H1 (cell line): Measurements from ENCODE around the gene PRELID2. TPM values are rescaled to one million over a fixed set of nuclear protein-coding genes. Genes with fewer than 3 reads are reported as not detected.

ENCODE experiments used
- CBX8 ChIP-seq: fragments of 300-800, 300-1000 bp; sonication (generic); IDR thresholded peaks from 2 replicates; pipeline ENCODE4 v1.7.1; 2016; ENCODE audit warnings: low read depth, low read length, borderline replicate concordance
- HDAC6 ChIP-seq: IDR thresholded peaks from one replicate; pipeline ENCODE4 v1.7.1; 2012; ENCODE audit warnings: low read depth, mild to moderate bottlenecking, inconsistent platforms, low read length, moderate library complexity
- JUND ChIP-seq: IDR thresholded peaks from 2 replicates; pipeline ENCODE4 v1.6.1; 2011; ENCODE audit warnings: mild to moderate bottlenecking, improper control_type of control experiment, low read length
- NANOG ChIP-seq: IDR thresholded peaks from 2 replicates; pipeline ENCODE4 v1.6.1; 2011; ENCODE audit warnings: low read length, low read depth, mild to moderate bottlenecking, inconsistent platforms; ENCODE audit not compliant: insufficient read depth, poor library complexity, severe bottlenecking
- SAP30 ChIP-seq: fragments of 300-600 bp; sonication (generic); IDR thresholded peaks from 2 replicates; pipeline ENCODE4 v1.7.1; 2012; ENCODE audit warnings: low read length, moderate library complexity, mild to moderate bottlenecking, inconsistent platforms; ENCODE audit not compliant: insufficient read depth, insufficient replicate concordance
- SP2 ChIP-seq: IDR thresholded peaks from 2 replicates; pipeline ENCODE4 v1.6.1; 2012; ENCODE audit warnings: mild to moderate bottlenecking, low read length, inconsistent platforms
- polyA plus RNA-seq, 7 experiments: library from polyadenylated mRNA; depleted of rRNA in 3 of 7; stranded (reverse) in 5 of 7; unstranded in 2 of 7; fragments of >200 nt in 5 of 7; fragments of 200-250 nt in 2 of 7; gene quantifications; 1 replicate in 5 of 7; 2 replicates in 1 of 7; 4 replicates in 1 of 7; pipeline versions ENCODE4 v1.2.1 to v1.2.3, GENCODE V29; 2011 to 2013; ENCODE audit warnings: missing spikeins in 2 of 7, mixed read lengths in 2 of 7
- total RNA-seq: library from RNA; stranded (reverse); fragmentation: NEBNext Ultra II Directional; extraction: Animal tissue kit (Norgen Biotek cat#: 25700); gene quantifications from 2 replicates; pipeline ENCODE4 v1.2.1, GENCODE V29; 2021
- TF ChIP-seq, protein P1 (sequence below): IDR thresholded peaks from 2 replicates; pipeline ENCODE4 v1.6.1; 2011; ENCODE audit warnings: low read depth, mild to moderate bottlenecking, low read length; ENCODE audit not compliant: insufficient read depth
- TF ChIP-seq, protein P2 (sequence below): IDR thresholded peaks from 2 replicates; pipeline ENCODE4 v1.6.1; 2012; ENCODE audit warnings: inconsistent platforms
- TF ChIP-seq, protein P3 (sequence below): fragments of 300-600 bp; sonication (generic); IDR thresholded peaks from 2 replicates; pipeline ENCODE4 v1.7.1; 2012; ENCODE audit warnings: low read length, moderate library complexity, mild to moderate bottlenecking, inconsistent platforms; ENCODE audit not compliant: insufficient replicate concordance

The PRELID2 gene
- total and polyA plus RNA-seq, 2 of the 8 experiments (the other 6 are each of a cell fraction or from before 2014, with no cell fraction given), result 2.2 to 7.8 TPM

DNA sequence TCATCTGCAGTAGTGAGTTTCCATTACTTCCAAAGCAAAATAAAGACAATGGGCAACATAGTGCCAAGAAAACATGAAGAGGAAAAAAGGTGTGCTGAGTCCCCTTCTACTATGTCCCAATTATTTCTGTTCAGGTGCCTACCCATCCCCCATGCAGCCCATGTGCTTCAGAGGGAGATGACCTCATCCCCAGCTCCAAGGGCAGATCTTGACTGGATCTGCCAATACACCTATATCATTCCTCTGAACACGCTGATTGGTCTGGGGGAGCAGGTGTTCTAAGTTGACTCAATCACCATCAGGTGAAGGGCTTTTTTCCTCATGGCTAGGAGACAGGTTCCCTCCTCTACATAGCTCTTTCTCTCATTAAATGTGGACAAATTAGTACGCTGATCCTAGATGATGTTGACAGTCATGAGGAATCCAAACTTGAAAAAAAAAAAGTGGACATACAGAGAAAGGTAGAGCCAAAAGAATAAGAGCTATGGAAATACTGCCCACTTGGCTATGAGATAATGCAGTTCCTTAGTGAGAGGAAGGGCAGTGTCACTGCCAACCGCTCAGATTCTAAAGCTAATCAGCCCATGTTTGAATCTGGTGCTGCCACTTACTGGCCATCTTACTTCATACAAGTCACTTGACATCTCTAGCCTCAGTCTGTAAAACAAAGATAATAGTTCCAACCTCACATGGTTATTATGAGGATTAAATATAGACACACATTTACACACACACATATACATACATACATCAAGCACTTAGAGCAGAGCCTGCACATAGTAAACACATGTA is 23.1 kb downstream of the PRELID2 start (continued):
- no peak for TF ChIP-seq CBX8
- TF ChIP-seq, protein P1, sequence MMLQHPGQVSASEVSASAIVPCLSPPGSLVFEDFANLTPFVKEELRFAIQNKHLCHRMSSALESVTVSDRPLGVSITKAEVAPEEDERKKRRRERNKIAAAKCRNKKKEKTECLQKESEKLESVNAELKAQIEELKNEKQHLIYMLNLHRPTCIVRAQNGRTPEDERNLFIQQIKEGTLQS, result no peak
- no peak for TF ChIP-seq SP2
- no peak for TF ChIP-seq NANOG
- TF ChIP-seq SAP30, result no peak
- no peak for TF ChIP-seq JUND
- no peak for TF ChIP-seq HDAC6
- TF ChIP-seq, protein P2, sequence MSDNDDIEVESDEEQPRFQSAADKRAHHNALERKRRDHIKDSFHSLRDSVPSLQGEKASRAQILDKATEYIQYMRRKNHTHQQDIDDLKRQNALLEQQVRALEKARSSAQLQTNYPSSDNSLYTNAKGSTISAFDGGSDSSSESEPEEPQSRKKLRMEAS, result 0 out of 2 replicates have a peak, but pooled peaks have one; percentile 40
- TF ChIP-seq, protein P3, sequence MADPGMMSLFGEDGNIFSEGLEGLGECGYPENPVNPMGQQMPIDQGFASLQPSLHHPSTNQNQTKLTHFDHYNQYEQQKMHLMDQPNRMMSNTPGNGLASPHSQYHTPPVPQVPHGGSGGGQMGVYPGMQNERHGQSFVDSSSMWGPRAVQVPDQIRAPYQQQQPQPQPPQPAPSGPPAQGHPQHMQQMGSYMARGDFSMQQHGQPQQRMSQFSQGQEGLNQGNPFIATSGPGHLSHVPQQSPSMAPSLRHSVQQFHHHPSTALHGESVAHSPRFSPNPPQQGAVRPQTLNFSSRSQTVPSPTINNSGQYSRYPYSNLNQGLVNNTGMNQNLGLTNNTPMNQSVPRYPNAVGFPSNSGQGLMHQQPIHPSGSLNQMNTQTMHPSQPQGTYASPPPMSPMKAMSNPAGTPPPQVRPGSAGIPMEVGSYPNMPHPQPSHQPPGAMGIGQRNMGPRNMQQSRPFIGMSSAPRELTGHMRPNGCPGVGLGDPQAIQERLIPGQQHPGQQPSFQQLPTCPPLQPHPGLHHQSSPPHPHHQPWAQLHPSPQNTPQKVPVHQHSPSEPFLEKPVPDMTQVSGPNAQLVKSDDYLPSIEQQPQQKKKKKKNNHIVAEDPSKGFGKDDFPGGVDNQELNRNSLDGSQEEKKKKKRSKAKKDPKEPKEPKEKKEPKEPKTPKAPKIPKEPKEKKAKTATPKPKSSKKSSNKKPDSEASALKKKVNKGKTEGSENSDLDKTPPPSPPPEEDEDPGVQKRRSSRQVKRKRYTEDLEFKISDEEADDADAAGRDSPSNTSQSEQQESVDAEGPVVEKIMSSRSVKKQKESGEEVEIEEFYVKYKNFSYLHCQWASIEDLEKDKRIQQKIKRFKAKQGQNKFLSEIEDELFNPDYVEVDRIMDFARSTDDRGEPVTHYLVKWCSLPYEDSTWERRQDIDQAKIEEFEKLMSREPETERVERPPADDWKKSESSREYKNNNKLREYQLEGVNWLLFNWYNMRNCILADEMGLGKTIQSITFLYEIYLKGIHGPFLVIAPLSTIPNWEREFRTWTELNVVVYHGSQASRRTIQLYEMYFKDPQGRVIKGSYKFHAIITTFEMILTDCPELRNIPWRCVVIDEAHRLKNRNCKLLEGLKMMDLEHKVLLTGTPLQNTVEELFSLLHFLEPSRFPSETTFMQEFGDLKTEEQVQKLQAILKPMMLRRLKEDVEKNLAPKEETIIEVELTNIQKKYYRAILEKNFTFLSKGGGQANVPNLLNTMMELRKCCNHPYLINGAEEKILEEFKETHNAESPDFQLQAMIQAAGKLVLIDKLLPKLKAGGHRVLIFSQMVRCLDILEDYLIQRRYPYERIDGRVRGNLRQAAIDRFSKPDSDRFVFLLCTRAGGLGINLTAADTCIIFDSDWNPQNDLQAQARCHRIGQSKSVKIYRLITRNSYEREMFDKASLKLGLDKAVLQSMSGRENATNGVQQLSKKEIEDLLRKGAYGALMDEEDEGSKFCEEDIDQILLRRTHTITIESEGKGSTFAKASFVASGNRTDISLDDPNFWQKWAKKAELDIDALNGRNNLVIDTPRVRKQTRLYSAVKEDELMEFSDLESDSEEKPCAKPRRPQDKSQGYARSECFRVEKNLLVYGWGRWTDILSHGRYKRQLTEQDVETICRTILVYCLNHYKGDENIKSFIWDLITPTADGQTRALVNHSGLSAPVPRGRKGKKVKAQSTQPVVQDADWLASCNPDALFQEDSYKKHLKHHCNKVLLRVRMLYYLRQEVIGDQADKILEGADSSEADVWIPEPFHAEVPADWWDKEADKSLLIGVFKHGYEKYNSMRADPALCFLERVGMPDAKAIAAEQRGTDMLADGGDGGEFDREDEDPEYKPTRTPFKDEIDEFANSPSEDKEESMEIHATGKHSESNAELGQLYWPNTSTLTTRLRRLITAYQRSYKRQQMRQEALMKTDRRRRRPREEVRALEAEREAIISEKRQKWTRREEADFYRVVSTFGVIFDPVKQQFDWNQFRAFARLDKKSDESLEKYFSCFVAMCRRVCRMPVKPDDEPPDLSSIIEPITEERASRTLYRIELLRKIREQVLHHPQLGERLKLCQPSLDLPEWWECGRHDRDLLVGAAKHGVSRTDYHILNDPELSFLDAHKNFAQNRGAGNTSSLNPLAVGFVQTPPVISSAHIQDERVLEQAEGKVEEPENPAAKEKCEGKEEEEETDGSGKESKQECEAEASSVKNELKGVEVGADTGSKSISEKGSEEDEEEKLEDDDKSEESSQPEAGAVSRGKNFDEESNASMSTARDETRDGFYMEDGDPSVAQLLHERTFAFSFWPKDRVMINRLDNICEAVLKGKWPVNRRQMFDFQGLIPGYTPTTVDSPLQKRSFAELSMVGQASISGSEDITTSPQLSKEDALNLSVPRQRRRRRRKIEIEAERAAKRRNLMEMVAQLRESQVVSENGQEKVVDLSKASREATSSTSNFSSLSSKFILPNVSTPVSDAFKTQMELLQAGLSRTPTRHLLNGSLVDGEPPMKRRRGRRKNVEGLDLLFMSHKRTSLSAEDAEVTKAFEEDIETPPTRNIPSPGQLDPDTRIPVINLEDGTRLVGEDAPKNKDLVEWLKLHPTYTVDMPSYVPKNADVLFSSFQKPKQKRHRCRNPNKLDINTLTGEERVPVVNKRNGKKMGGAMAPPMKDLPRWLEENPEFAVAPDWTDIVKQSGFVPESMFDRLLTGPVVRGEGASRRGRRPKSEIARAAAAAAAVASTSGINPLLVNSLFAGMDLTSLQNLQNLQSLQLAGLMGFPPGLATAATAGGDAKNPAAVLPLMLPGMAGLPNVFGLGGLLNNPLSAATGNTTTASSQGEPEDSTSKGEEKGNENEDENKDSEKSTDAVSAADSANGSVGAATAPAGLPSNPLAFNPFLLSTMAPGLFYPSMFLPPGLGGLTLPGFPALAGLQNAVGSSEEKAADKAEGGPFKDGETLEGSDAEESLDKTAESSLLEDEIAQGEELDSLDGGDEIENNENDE, result no peak
